Caco-2 (cell line): ENCODE measurements around the gene MUL1. TPM values are rescaled to one million over a fixed set of nuclear protein-coding genes. Genes with fewer than 3 reads are reported as not detected.

Source experiments
- BruUV-seq: library from RNA; stranded (reverse); fragments of 400-500 nt; replicated peaks from 2 replicates; lab custom pipeline; 2021; lab: Mats Ljungman, UMichigan
- CTCF ChIA-PET: fragments of 300-600 bp; sonication (Branson Sonifier 250); formaldehyde crosslinking; loops from one replicate; lab custom pipeline; 2022; ENCODE audit warnings: antibody characterized with exemption; lab: Charles Lee
- POLR2A ChIA-PET: fragments of 300-600 bp; sonication (Branson Sonifier 250); formaldehyde crosslinking; loops from one replicate; lab custom pipeline; 2022; ENCODE audit warnings: antibody characterized with exemption; lab: Charles Lee
- DNase-seq, 2 experiments: peaks; one replicate each; pipeline versions ENCODE4 v3.0.0 to v3.0.0-alpha.2; 2020 to 2022
- H3K27me3 ChIP-seq: replicated peaks from 2 replicates; pipeline ENCODE4 v1.6.0; 2011; ENCODE audit warnings: low read length; ENCODE audit not compliant: control insufficient read depth, insufficient read depth
- H3K36me3 ChIP-seq: 2 replicates; pipeline ENCODE4 v1.5.1; 2011; ENCODE audit warnings: low read length; ENCODE audit not compliant: control insufficient read depth, insufficient read depth
- H3K4me1 ChIP-seq: fragments of 250-450 bp; sonication (Bioruptor Pico); 2 replicates; pipeline ENCODE4 v1.5.1; 2020; ENCODE audit warnings: mild to moderate bottlenecking
- H3K4me3 ChIP-seq: 2 replicates; pipeline ENCODE4 v1.5.1; 2011; ENCODE audit warnings: low read depth, mild to moderate bottlenecking, control low read depth, low read length
- H3K9me3 ChIP-seq: fragments of 250-450 bp; sonication (Bioruptor Pico); 2 replicates; pipeline ENCODE4 v1.5.1; 2020; ENCODE audit warnings: mild to moderate bottlenecking, moderate library complexity
- H3K27ac Mint-ChIP-seq: one replicate; pipeline ENCODE4 v1.8.0; 2022; ENCODE audit warnings: mixed read lengths; ENCODE audit not compliant: unreplicated experiment
- H3K27me3 Mint-ChIP-seq: one replicate; pipeline ENCODE4 v1.8.0; 2022; ENCODE audit warnings: mixed read lengths; ENCODE audit not compliant: insufficient read depth, unreplicated experiment
- H3K36me3 Mint-ChIP-seq: one replicate; pipeline ENCODE4 v1.8.0; 2022; ENCODE audit warnings: mild to moderate bottlenecking, mixed read lengths; ENCODE audit not compliant: insufficient read depth, unreplicated experiment
- H3K4me1 Mint-ChIP-seq: one replicate; pipeline ENCODE4 v1.8.0; 2022; ENCODE audit warnings: low read depth, mixed read lengths; ENCODE audit not compliant: unreplicated experiment
- H3K4me3 Mint-ChIP-seq: one replicate; pipeline ENCODE4 v1.8.0; 2022; ENCODE audit warnings: mild to moderate bottlenecking, moderate library complexity, mixed read lengths; ENCODE audit not compliant: unreplicated experiment
- H3K9me3 Mint-ChIP-seq: one replicate; pipeline ENCODE4 v1.8.0; 2022; ENCODE audit warnings: mixed read lengths; ENCODE audit not compliant: unreplicated experiment
- intact Hi-C: fragments of 100-400 bp; cut with micrococcal nuclease; formaldehyde crosslinking; loops from one replicate; pipeline ENCODE4 v1.10.0; 2022; ENCODE audit not compliant: unreplicated experiment
- total RNA-seq: library from RNA; stranded (reverse); gene quantifications from 2 replicates; pipeline ENCODE4 v1.2.3, GENCODE V29; 2022
- TF ChIP-seq, protein P1 (sequence below), 2 experiments: fragments of 200-600 bp in 1 of 2; IDR thresholded peaks; 1 replicate in 1 of 2; 2 replicates in 1 of 2; pipeline versions ENCODE4 v1.5.1 to v1.8.0; 2011 to 2022; ENCODE audit warnings: antibody characterized with exemption in 1 of 2, control low read depth in 1 of 2, inconsistent platforms in 1 of 2, low read depth in 1 of 2, low read length in 1 of 2, mild to moderate bottlenecking in 1 of 2, moderate library complexity in 1 of 2; ENCODE audit not compliant: insufficient read depth in 1 of 2, severe bottlenecking in 1 of 2, unreplicated experiment in 1 of 2

The MUL1 gene
- total RNA-seq, 1 experiment from 2014 or later: 18.3 TPM

DNA sequence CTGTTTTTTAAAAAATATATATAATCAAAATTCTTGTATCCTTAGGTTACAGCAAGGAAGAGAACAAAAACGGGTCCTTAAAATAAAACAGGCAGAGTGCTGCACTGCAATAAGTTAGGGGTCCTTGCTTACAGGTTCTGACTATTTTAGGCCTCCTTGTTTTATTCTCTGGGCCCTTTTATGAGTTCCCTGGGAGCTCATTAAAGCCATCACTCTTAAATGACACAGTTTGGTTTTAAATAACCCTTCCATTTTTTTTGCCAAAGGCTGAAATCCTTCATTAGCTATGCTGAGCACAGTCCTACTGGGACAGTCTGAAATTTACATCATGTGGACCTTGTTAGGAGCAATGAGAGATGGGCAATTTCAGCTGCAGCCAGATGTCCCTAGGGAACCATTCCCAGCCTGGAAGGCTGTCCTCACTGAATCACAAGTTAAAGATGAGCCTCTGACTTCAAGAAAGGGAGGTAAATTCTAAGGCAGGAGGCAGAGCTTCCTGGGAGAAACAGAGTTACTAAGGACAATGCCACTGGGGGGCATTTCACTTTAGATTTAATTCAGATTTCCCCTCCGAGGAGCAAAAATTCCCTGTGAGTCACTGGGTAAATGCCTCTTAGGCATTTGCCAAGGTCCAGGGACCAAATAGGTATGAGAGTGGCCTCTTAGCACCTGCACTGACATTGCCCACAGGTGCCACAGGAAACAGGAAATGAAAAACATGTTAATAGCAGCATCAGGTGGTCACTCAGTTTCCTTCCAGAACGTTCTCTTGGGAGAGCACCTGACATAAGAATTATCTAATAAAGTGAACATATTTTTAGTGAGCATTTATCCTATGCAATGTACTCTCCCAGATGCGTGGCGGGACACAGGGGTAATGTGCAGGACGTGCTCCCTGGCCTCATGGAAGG, 3.8 kb upstream of the MUL1 start:
- BruUV-seq: no TSS peak
- Histone ChIP-seq H3K4me1 (no peaks in the 10 kb centered on the region), H3K36me3 (no peaks in the 10 kb centered on the region), H3K4me3 (no peak overlapping the region), H3K27me3 (no peaks in the 10 kb centered on the region), H3K9me3 (no peaks in the 10 kb centered on the region)
- H3K4me1 Mint-ChIP-seq: peaks cover 7% of the 10 kb centered on the region
- TF ChIP-seq, protein P1, sequence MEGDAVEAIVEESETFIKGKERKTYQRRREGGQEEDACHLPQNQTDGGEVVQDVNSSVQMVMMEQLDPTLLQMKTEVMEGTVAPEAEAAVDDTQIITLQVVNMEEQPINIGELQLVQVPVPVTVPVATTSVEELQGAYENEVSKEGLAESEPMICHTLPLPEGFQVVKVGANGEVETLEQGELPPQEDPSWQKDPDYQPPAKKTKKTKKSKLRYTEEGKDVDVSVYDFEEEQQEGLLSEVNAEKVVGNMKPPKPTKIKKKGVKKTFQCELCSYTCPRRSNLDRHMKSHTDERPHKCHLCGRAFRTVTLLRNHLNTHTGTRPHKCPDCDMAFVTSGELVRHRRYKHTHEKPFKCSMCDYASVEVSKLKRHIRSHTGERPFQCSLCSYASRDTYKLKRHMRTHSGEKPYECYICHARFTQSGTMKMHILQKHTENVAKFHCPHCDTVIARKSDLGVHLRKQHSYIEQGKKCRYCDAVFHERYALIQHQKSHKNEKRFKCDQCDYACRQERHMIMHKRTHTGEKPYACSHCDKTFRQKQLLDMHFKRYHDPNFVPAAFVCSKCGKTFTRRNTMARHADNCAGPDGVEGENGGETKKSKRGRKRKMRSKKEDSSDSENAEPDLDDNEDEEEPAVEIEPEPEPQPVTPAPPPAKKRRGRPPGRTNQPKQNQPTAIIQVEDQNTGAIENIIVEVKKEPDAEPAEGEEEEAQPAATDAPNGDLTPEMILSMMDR (IDR thresholded peaks at IDR 0.05; ENCODE audit: insufficient read depth in 1 of 2, low read depth in 1 of 2, low read length in 1 of 2, severe bottlenecking in 1 of 2, unreplicated experiment in 1 of 2): no peak
- no peak for DNase-seq
- peaks cover 11% of the 10 kb centered on the region for H3K36me3 Mint-ChIP-seq
- H3K27me3 Mint-ChIP-seq: no peaks in the 10 kb centered on the region
- intact Hi-C loops: no loop called here
- H3K27ac Mint-ChIP-seq: no peak overlapping the region
- CTCF ChIA-PET: no interaction called here
- POLR2A ChIA-PET: no interaction called here
- H3K9me3 Mint-ChIP-seq: no peaks in the 10 kb centered on the region
- H3K4me3 Mint-ChIP-seq: no peak overlapping the region

DNA sequence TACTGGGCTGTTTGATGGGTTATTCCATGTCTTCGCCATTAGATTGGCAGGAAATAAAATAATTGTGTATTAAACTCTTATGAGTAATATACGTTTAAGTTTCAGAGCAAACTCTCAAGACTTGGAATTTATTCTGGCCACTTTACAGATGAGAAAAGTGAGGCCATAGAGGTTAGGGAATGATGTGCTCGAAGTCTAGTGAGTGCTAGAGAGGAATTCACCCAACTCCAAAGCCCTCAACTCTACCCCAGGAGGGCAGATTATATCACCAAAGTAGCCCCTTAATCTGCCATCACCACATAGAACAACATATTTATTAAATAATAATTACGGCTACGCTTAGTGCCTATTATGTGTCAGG, 440 bp upstream of the MUL1 start:
- H3K27ac Mint-ChIP-seq: peak overlapping the region; percentile 70
- BruUV-seq: TSS peak; percentile 88
- no peaks in the 10 kb centered on the region for H3K4me1 ChIP-seq
- no peaks in the 10 kb centered on the region for H3K36me3 ChIP-seq
- peaks cover 7% of the 10 kb centered on the region for H3K4me1 Mint-ChIP-seq
- peak overlapping the region; percentile 92 for H3K4me3 Mint-ChIP-seq
- H3K9me3 ChIP-seq: no peaks in the 10 kb centered on the region
- peaks cover 19% of the 10 kb centered on the region for H3K36me3 Mint-ChIP-seq
- no peaks in the 10 kb centered on the region for H3K27me3 Mint-ChIP-seq
- POLR2A ChIA-PET: interaction anchor here (0.6 kb wide), 1 partner anchor 29 kb away, joined by 3 read pairs; no protein-coding TSS in a partner anchor
- H3K9me3 Mint-ChIP-seq: no peaks in the 10 kb centered on the region
- CTCF ChIA-PET: no interaction called here
- no peak for DNase-seq
- intact Hi-C loops: no loop called here
- TF ChIP-seq, protein P1 (IDR thresholded peaks at IDR 0.05; ENCODE audit: insufficient read depth in 1 of 2, low read depth in 1 of 2, low read length in 1 of 2, severe bottlenecking in 1 of 2, unreplicated experiment in 1 of 2): no peak
- no peaks in the 10 kb centered on the region for H3K27me3 ChIP-seq
- H3K4me3 ChIP-seq: peak overlapping the region; percentile 87

DNA sequence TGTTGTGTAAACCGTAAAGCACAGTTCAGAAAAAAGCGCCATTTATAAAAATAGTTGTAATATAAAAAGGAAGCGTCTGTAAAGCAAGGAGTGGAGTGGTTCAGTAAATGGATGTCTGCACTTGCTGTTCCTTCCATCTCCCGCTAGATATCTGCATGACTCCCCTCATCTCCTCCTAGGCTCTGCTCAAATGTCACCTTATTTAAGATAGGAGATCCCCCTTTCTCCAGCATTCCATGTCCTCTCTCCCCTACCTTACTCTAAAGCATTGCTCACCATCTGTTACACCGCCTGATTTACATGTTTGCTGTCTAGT, 745 bp downstream of the MUL1 start:
- Mint-ChIP-seq H3K27ac (peak overlapping the region; percentile 70), H3K36me3 (peaks cover 19% of the 10 kb centered on the region), H3K4me3 (peak overlapping the region; percentile 92), H3K4me1 (peaks cover 7% of the 10 kb centered on the region), H3K27me3 (no peaks in the 10 kb centered on the region), H3K9me3 (no peaks in the 10 kb centered on the region)
- DNase-seq: no peak
- peak overlapping the region; percentile 87 for H3K4me3 ChIP-seq
- no peaks in the 10 kb centered on the region for H3K27me3 ChIP-seq
- ChIA-PET POLR2A (no interaction called here), CTCF (interaction anchor here (1.0 kb wide), 1 partner anchor 190 kb away, joined by 3 read pairs; no protein-coding TSS in a partner anchor)
- intact Hi-C loops: no loop called here
- H3K36me3 ChIP-seq: no peaks in the 10 kb centered on the region
- no peaks in the 10 kb centered on the region for H3K4me1 ChIP-seq
- BruUV-seq: no TSS peak
- TF ChIP-seq, protein P1 (IDR thresholded peaks at IDR 0.05; ENCODE audit: insufficient read depth in 1 of 2, low read depth in 1 of 2, low read length in 1 of 2, severe bottlenecking in 1 of 2, unreplicated experiment in 1 of 2): no peak
- H3K9me3 ChIP-seq: no peaks in the 10 kb centered on the region
